K562 (cell line): ENCODE measurements around the gene RWDD1. TPM values are rescaled to one million over a fixed set of nuclear protein-coding genes. Genes with fewer than 3 reads are reported as not detected.

Experiments used
- ATAC-seq: fragments of 200-7000 bp; cut with Tn5 transposase; 3 replicates; pipeline ENCODE4 v1.9.1; 2020; ENCODE audit warnings: moderate library complexity
- BruUV-seq: library from RNA; stranded (reverse); fragments of 400-500 nt; replicated peaks from 2 replicates; lab custom pipeline; 2021; lab: Mats Ljungman, UMichigan
- CTCF ChIA-PET: fragments of 300-600 bp; formaldehyde crosslinking; extraction: SDS; loops from one replicate; lab custom pipeline; 2021; ENCODE audit warnings: low intra/inter-chr PET ratio; lab: Yijun Ruan, JAX
- POLR2A ChIA-PET: fragments of 300-600, 350-650 bp; sonication (Branson Sonifier 250); formaldehyde crosslinking; extraction: SDS; loops from one replicate; lab custom pipeline; 2021; ENCODE audit warnings: antibody characterized with exemption, inconsistent platforms; lab: Yijun Ruan, JAX
- DNase-seq, 4 experiments: peaks; one replicate each; pipeline versions ENCODE4 v3.0.0 to v3.0.0-alpha.2; 2011 to 2018; ENCODE audit warnings: low spot score in 3 of 4, mixed read lengths in 3 of 4; ENCODE audit errors: extremely low read depth in 1 of 4
- FAIRE-seq: peaks from 2 replicates; lab custom pipeline; 2011; peaks lifted over from hg19 to GRCh38; lab: Jason Lieb, UNC
- H2AFZ ChIP-seq: 2 replicates; pipeline ENCODE4 v1.6.0; 2011; ENCODE audit warnings: low read depth, low read length, control low read depth, inconsistent platforms
- H3K27ac ChIP-seq: fragments of 200-600 bp; 3 replicates; pipeline ENCODE4 v1.8.0; 2011; ENCODE audit warnings: low read depth, mild to moderate bottlenecking, control low read depth, inconsistent platforms, low read length, moderate library complexity, mixed read lengths; ENCODE audit errors: extremely low read depth
- H3K27me3 ChIP-seq, 2 experiments: fragments of 300-600 bp in 1 of 2; 2 replicates in 1 of 2; 3 replicates in 1 of 2; pipeline versions ENCODE4 v1.6.0 to v1.8.0; 2011; ENCODE audit warnings: inconsistent platforms in 2 of 2, low read length in 2 of 2, mild to moderate bottlenecking in 1 of 2, mixed read lengths in 1 of 2, moderate library complexity in 1 of 2; ENCODE audit not compliant: control insufficient read depth in 2 of 2, insufficient read depth in 2 of 2
- H3K36me3 ChIP-seq: fragments of 300-600 bp; 3 replicates; pipeline ENCODE4 v1.8.0; 2011; ENCODE audit warnings: mild to moderate bottlenecking, low read length, inconsistent platforms; ENCODE audit not compliant: control insufficient read depth, insufficient read depth
- H3K4me1 ChIP-seq, 2 experiments: fragments of 200-600 bp in 1 of 2; replicated peaks in 1 of 2; 2 replicates in 1 of 2; 3 replicates in 1 of 2; pipeline versions ENCODE4 v1.5.1 to v1.8.0; 2011; ENCODE audit warnings: inconsistent platforms in 2 of 2, low read length in 2 of 2, mild to moderate bottlenecking in 1 of 2, mixed read lengths in 1 of 2, moderate library complexity in 1 of 2; ENCODE audit not compliant: control insufficient read depth in 2 of 2, insufficient read depth in 2 of 2
- H3K4me2 ChIP-seq: 2 replicates; pipeline ENCODE4 v1.6.1; 2011; ENCODE audit warnings: low read length, control low read depth, inconsistent platforms, mixed read lengths; ENCODE audit not compliant: insufficient read depth
- H3K4me3 ChIP-seq: fragments of 200-600 bp; sonication (generic), shearing (Covaris generic); 2 replicates; pipeline ENCODE4 v1.5.1; 2016; ENCODE audit warnings: control low read depth, inconsistent platforms
- H3K79me2 ChIP-seq: fragments of 200-600 bp; 3 replicates; pipeline ENCODE4 v1.8.0; 2011; ENCODE audit warnings: low read length, inconsistent platforms; ENCODE audit not compliant: control insufficient read depth, insufficient read depth
- H3K9ac ChIP-seq, 2 experiments: 2 replicates each; pipeline versions ENCODE4 v1.6.0 to v1.6.1; 2011; ENCODE audit warnings: low read depth in 2 of 2, low read length in 2 of 2, control low read depth in 1 of 2, inconsistent platforms in 1 of 2, mild to moderate bottlenecking in 1 of 2, mixed read lengths in 1 of 2; ENCODE audit not compliant: insufficient read depth in 1 of 2
- H3K9me1 ChIP-seq: one replicate; pipeline ENCODE4 v1.6.0; 2011; ENCODE audit warnings: inconsistent platforms, mild to moderate bottlenecking, low read length, moderate library complexity; ENCODE audit not compliant: control insufficient read depth, insufficient read depth
- H3K9me3 ChIP-seq: replicated peaks from 2 replicates; pipeline ENCODE4 v1.5.1; 2011; ENCODE audit warnings: low read depth, low read length, inconsistent platforms; ENCODE audit not compliant: control insufficient read depth, insufficient read depth
- H4K20me1 ChIP-seq: replicated peaks from 2 replicates; pipeline ENCODE4 v1.6.1; 2011; ENCODE audit warnings: low read length, inconsistent platforms, mixed read lengths; ENCODE audit not compliant: control insufficient read depth, insufficient read depth
- CBFA2T3 ChIP-seq: fragments of 450-650 bp; IDR thresholded peaks from 2 replicates; pipeline ENCODE4 v1.6.1; 2017
- E2F4 ChIP-seq: sonication (generic); formaldehyde crosslinking; IDR thresholded peaks from 2 replicates; pipeline ENCODE4 v1.8.0; 2022; ENCODE audit warnings: mild to moderate bottlenecking, low read depth, missing genetic modification reagents
- GTF2B ChIP-seq: IDR thresholded peaks from 2 replicates; pipeline ENCODE4 v1.6.1; 2011; ENCODE audit not compliant: insufficient read length; ENCODE audit errors: extremely low read depth
- HINFP ChIP-seq: fragments of 450-650 bp; conservative IDR thresholded peaks from 2 replicates; pipeline ENCODE4 v1.6.1; 2016; ENCODE audit warnings: missing genetic modification characterization, low read depth, mild to moderate bottlenecking, control low read depth, missing compliant biosample characterization
- RCOR1 ChIP-seq, 2 experiments: IDR thresholded peaks; 2 replicates each; pipeline ENCODE4 v1.6.1; 2012; ENCODE audit warnings: low read depth in 2 of 2, low read length in 2 of 2, borderline replicate concordance in 1 of 2, improper control_type of control experiment in 1 of 2
- ZNF232 ChIP-seq: sonication (generic); formaldehyde crosslinking; IDR thresholded peaks from 2 replicates; pipeline ENCODE4 v1.8.0; 2022; ENCODE audit warnings: mild to moderate bottlenecking, missing genetic modification reagents
- WGBS: fragments of 100-300 bp; shearing (Covaris generic); methylation state at CpG from one replicate; pipeline ENCODE4 v1.1.6; 2016; ENCODE audit warnings: low coverage, mixed read lengths; ENCODE audit not compliant: insufficient coverage; ENCODE audit errors: missing lambda C conversion rate; 5-methylcytosine and 5-hydroxymethylcytosine counted together
- in situ Hi-C: fragments of 300-500 bp; cut with MboI; formaldehyde crosslinking; loops from 4 replicates; pipeline ENCODE4 v1.15.0; 2018; ENCODE audit warnings: inconsistent platforms, mixed read lengths
- intact Hi-C: fragments of 100-400 bp; cut with micrococcal nuclease; formaldehyde crosslinking; loops from 2 replicates; pipeline ENCODE4 v1.14.2; 2022
- polyA plus RNA-seq, 8 experiments: library from polyadenylated mRNA; depleted of rRNA in 4 of 8; stranded (reverse) in 5 of 8; unstranded in 3 of 8; fragments of >200 nt; fragmentation: Nextera tagmentation in 2 of 8; fragmentation: Illumina TruSeq in 1 of 8; extraction: Ambion mirVana in 2 of 8; extraction: Trizol in 1 of 8; gene quantifications; 2 replicates each; pipeline versions ENCODE4 v1.2.1 to v1.2.3, GENCODE V29; 2011 to 2014; ENCODE audit warnings: inconsistent platforms in 1 of 8, missing spikeins in 1 of 8
- total RNA-seq, 7 experiments: library from RNA; depleted of rRNA in 6 of 7; stranded (reverse); fragments of >200 nt in 6 of 7; fragmentation: Illumina TruSeq in 2 of 7; extraction: Trizol in 2 of 7; gene quantifications; 2 replicates each; pipeline versions ENCODE4 v1.2.1 to v1.2.3, GENCODE V29; 2011 to 2021; ENCODE audit warnings: low replicate concordance in 1 of 7

The RWDD1 gene
- total and polyA plus RNA-seq, 9 of the 15 experiments (the other 6 are each of a cell fraction or from before 2014, with no cell fraction given) = 31.9 to 89.8 (median 48.7) TPM

GRCh38 chr6:116556814-116557415, 14.4 kb upstream of the RWDD1 start:
- CTCF ChIA-PET = interaction anchor here (1.2 kb wide), 1 partner anchor 24 kb away, joined by 3 read pairs; no protein-coding TSS in a partner anchor
- DNase-seq (no peak), ATAC-seq (no peak), FAIRE-seq (no peak)
- Histone ChIP-seq H3K4me1 (peaks cover 5% of the 10 kb centered on the region in 2 experiments; a peak in 3 of 5 replicates), H3K27ac (no peak overlapping the region), H3K9me3 (no peaks in the 10 kb centered on the region), H3K9ac (no peak overlapping the region), H3K9me1 (no peaks in the 10 kb centered on the region), H3K79me2 (no peaks in the 10 kb centered on the region), H4K20me1 (no peaks in the 10 kb centered on the region), H3K36me3 (no peaks in the 10 kb centered on the region), H3K27me3 (no peaks in the 10 kb centered on the region; a peak in 1 of 5 replicates), H2AFZ (no peak overlapping the region), H3K4me3 (no peak overlapping the region), H3K4me2 (no peak overlapping the region)
- TF ChIP-seq RCOR1 (IDR thresholded peaks at IDR 0.05; ENCODE audit: borderline replicate concordance in 1 of 2, low read depth in 2 of 2, low read length in 2 of 2) (no peak), ZNF232 (no peak), CBFA2T3 (0 out of 2 replicates have a peak, but pooled peaks have one; percentile 22), GTF2B (no peak), E2F4 (no peak), HINFP (no peak)
- WGBS = 33% methylated on average over 5 of the region's 5 CpGs
- POLR2A ChIA-PET = no interaction called here
- BruUV-seq = no TSS peak
- intact Hi-C loops (no loop called here), in situ Hi-C loops (loop anchor here (10.0 kb wide), 1 partner anchor 272 kb away; no protein-coding TSS in a partner anchor)
